ENCODE measurements around the gene HDAC4. TPM values are rescaled to one million over a fixed set of nuclear protein-coding genes. Genes with fewer than 3 reads are reported as not detected.

Gene HDAC4
- total and polyA plus RNA-seq, 2 experiments from 2014 or later, result 8.1 to 41.8 TPM

- Histone ChIP-seq H3K9me2 (ENCODE audit: insufficient read depth) (no peaks in the 10 kb centered on the region), H3F3A (replicated peaks; ENCODE audit: low read depth) (no peaks in the 10 kb centered on the region), H3K4me3 (no peak overlapping the region), H3K27me3 (ENCODE audit: insufficient read depth) (no peaks in the 10 kb centered on the region), H3K4me1 (ENCODE audit: insufficient read depth) (no peaks in the 10 kb centered on the region), H3K79me2 (replicated peaks; ENCODE audit: insufficient read depth) (no peaks in the 10 kb centered on the region), H3K4me2 (no peak overlapping the region), H4K20me1 (replicated peaks; ENCODE audit: insufficient read depth) (0 out of 2 replicates have a peak, but pooled peaks cover 4% of the 10 kb centered on the region), H3K36me3 (ENCODE audit: insufficient read depth) (no peaks in the 10 kb centered on the region), H2AFZ (no peak overlapping the region), H3K27ac (ENCODE audit: low read depth) (no peak overlapping the region)
- Mint-ChIP-seq H3K27ac (no peak overlapping the region), H3K36me3 (ENCODE audit: low read depth) (peaks cover 18% of the 10 kb centered on the region), H3K4me1 (no peaks in the 10 kb centered on the region), H3K4me3 (no peak overlapping the region), H3K9me3 (no peaks in the 10 kb centered on the region), H3K27me3 (ENCODE audit: insufficient read depth, low read depth, poor library complexity) (peaks cover 11% of the 10 kb centered on the region)
- ATAC-seq (peak; percentile 79), DNase-seq (ENCODE audit: low spot score) (peak; percentile 52)
- TF ChIP-seq CTCF (conservative IDR thresholded peaks at IDR 0.05; ENCODE audit: low read depth in 2 of 2), result peak; percentile 42 to 72
- no peak for TF ChIP-seq ZNF114 (CRISPR knock-in tag; IDR thresholded peaks at IDR 0.05)
Measured at GRCh38 chr2:239106314-239106908, 294.4 kb downstream of the HDAC4 start.

- H3K36me3 ChIP-seq (ENCODE audit: insufficient read depth), result no peaks in the 10 kb centered on the region
Measured at GRCh38 chr2:239105234-239105633, 295.6 kb downstream of the HDAC4 start.

More at GRCh38 chr2:239105234-239105633, 295.6 kb downstream of the HDAC4 start:
- TF ChIP-seq ZNF331 (CRISPR knock-in tag; IDR thresholded peaks at IDR 0.05; ENCODE audit: low read depth) (no peak), POLR2AphosphoS5 (IDR thresholded peaks at IDR 0.05; ENCODE audit: low read depth) (no peak), EZH2 (IDR thresholded peaks at IDR 0.05; ENCODE audit: low read depth, unreplicated experiment) (no peak), CREB1 (CRISPR knock-in tag; IDR thresholded peaks at IDR 0.05; ENCODE audit: low read depth) (no peak), REST (IDR thresholded peaks at IDR 0.05; ENCODE audit: unreplicated experiment) (no peak), ZNF462 (CRISPR knock-in tag; IDR thresholded peaks at IDR 0.05) (no peak)
- H3K79me2 ChIP-seq (replicated peaks; ENCODE audit: insufficient read depth), result no peaks in the 10 kb centered on the region
- no peaks in the 10 kb centered on the region for H3K4me1 ChIP-seq (ENCODE audit: insufficient read depth)
- no peak overlapping the region for H3K27ac Mint-ChIP-seq
- DNase-seq (ENCODE audit: low spot score), result no peak
- H3K27me3 Mint-ChIP-seq (ENCODE audit: insufficient read depth, low read depth, poor library complexity), result peaks cover 13% of the 10 kb centered on the region
- H3K4me1 Mint-ChIP-seq, result no peaks in the 10 kb centered on the region
- no peak overlapping the region for H2AFZ ChIP-seq
- no peak overlapping the region for H3K4me2 ChIP-seq
- 0 out of 2 replicates have a peak, but pooled peaks cover 4% of the 10 kb centered on the region for H4K20me1 ChIP-seq (replicated peaks; ENCODE audit: insufficient read depth)
- H3K9me2 ChIP-seq (ENCODE audit: insufficient read depth), result no peaks in the 10 kb centered on the region
- no peaks in the 10 kb centered on the region for H3F3A ChIP-seq (replicated peaks; ENCODE audit: low read depth)
- ATAC-seq, result no peak
- no peaks in the 10 kb centered on the region for H3K27me3 ChIP-seq (ENCODE audit: insufficient read depth)
- peaks cover 17% of the 10 kb centered on the region for H3K36me3 Mint-ChIP-seq (ENCODE audit: low read depth)
- H3K27ac ChIP-seq (ENCODE audit: low read depth), result no peak overlapping the region
- H3K4me3 Mint-ChIP-seq, result no peak overlapping the region
- H3K4me3 ChIP-seq, result no peak overlapping the region
- no peaks in the 10 kb centered on the region for H3K9me3 Mint-ChIP-seq

Measured in GM23338 (cell line).